ENCODE data around the gene SPACA4.

The SPACA4 gene

GRCh38 chr19:48606463-48607358 is at the start of gene SPACA4:
TSS of gene SPACA4 (plus strand) at chr19:48606742. CDS start at chr19:48606979, 237 bp downstream.
- TF ChIP-seq CTCF (IDR thresholded peaks at IDR 0.05) (no peak), ZFX (IDR thresholded peaks at IDR 0.05; ENCODE audit: borderline replicate concordance) (no peak)
- no peak within 1 kb of the TSS for H3K27ac ChIP-seq

- H3K27ac ChIP-seq = no peak overlapping the region
- TF ChIP-seq CTCF (IDR thresholded peaks at IDR 0.05) (no peak), ZFX (IDR thresholded peaks at IDR 0.05; ENCODE audit: borderline replicate concordance) (no peak)
These were observed 49.7 kb upstream of the SPACA4 start for GRCh38 chr19:48556825-48557224.

- no peak overlapping the region for H3K27ac ChIP-seq
These were observed 48.4 kb upstream of the SPACA4 start for GRCh38 chr19:48558018-48558684.

GRCh38 chr19:48560095-48560530 is 46.4 kb upstream of the SPACA4 start:
- no peak for TF ChIP-seq ZFX (IDR thresholded peaks at IDR 0.05; ENCODE audit: borderline replicate concordance)
- no peak for TF ChIP-seq CTCF (IDR thresholded peaks at IDR 0.05)
- no peak overlapping the region for H3K27ac ChIP-seq

More at GRCh38 chr19:48558018-48558684, 48.4 kb upstream of the SPACA4 start:
- TF ChIP-seq CTCF (IDR thresholded peaks at IDR 0.05) (no peak), ZFX (IDR thresholded peaks at IDR 0.05; ENCODE audit: borderline replicate concordance) (no peak)

GRCh38 chr19:48561412-48561811 is 45.1 kb upstream of the SPACA4 start:
- TF ChIP-seq ZFX (IDR thresholded peaks at IDR 0.05; ENCODE audit: borderline replicate concordance) (no peak), CTCF (IDR thresholded peaks at IDR 0.05) (no peak)

GRCh38 chr19:48565090-48565489 is 41.5 kb upstream of the SPACA4 start:
- no peak overlapping the region for H3K27ac ChIP-seq
- TF ChIP-seq CTCF (IDR thresholded peaks at IDR 0.05) (no peak), ZFX (IDR thresholded peaks at IDR 0.05; ENCODE audit: borderline replicate concordance) (no peak)

More at GRCh38 chr19:48561412-48561811, 45.1 kb upstream of the SPACA4 start:
- no peak overlapping the region for H3K27ac ChIP-seq
